MM.1S (cell line): ENCODE measurements around the gene MMP3.

Experiments
- DNase-seq: peaks from one replicate; pipeline ENCODE4 v3.0.0-alpha.2; 2015
- H2AFZ ChIP-seq: fragments of 300-600 bp; sonication (generic); 2 replicates; pipeline ENCODE4 v1.6.0; 2016; ENCODE audit warnings: antibody characterized with exemption, low read length
- H3F3A ChIP-seq: fragments of 300-600 bp; sonication (generic); 2 replicates; pipeline ENCODE4 v1.6.1; 2016; ENCODE audit warnings: mild to moderate bottlenecking, antibody characterized with exemption, low read length, moderate library complexity, mixed read lengths; ENCODE audit not compliant: insufficient read depth
- H3K27ac ChIP-seq: fragments of 300-600 bp; sonication (generic); 2 replicates; pipeline ENCODE4 v1.5.1; 2016; ENCODE audit warnings: mild to moderate bottlenecking, low read length
- H3K27me3 ChIP-seq: fragments of 300-600 bp; sonication (generic); replicated peaks from 2 replicates; pipeline ENCODE4 v1.6.0; 2016; ENCODE audit warnings: low read length; ENCODE audit not compliant: insufficient read depth
- H3K36me3 ChIP-seq: fragments of 300-600 bp; sonication (generic); replicated peaks from 2 replicates; pipeline ENCODE4 v1.6.1; 2016; ENCODE audit warnings: mild to moderate bottlenecking, low read length, mixed read lengths; ENCODE audit not compliant: insufficient read depth
- H3K4me1 ChIP-seq: fragments of 300-600 bp; sonication (generic); 2 replicates; pipeline ENCODE4 v1.6.1; 2016; ENCODE audit warnings: low read length, mixed read lengths
- H3K4me2 ChIP-seq: fragments of 300-600 bp; sonication (generic); 2 replicates; pipeline ENCODE4 v1.6.0; 2016; ENCODE audit warnings: low read depth, low read length
- H3K4me3 ChIP-seq: fragments of 300-600 bp; sonication (generic); 2 replicates; pipeline ENCODE4 v1.5.1; 2016; ENCODE audit warnings: low read length, mixed read lengths
- H3K79me2 ChIP-seq: fragments of 300-600 bp; sonication (generic); 2 replicates; pipeline ENCODE4 v1.6.1; 2016; ENCODE audit warnings: mixed run types, low read length, mixed read lengths
- H3K9ac ChIP-seq: fragments of 300-600 bp; sonication (generic); 2 replicates; pipeline ENCODE4 v1.6.1; 2016; ENCODE audit warnings: low read length, mixed read lengths
- H3K9me2 ChIP-seq: fragments of 300-600 bp; sonication (generic); replicated peaks from 2 replicates; pipeline ENCODE4 v1.6.1; 2016; ENCODE audit warnings: mild to moderate bottlenecking, low read length, mixed read lengths; ENCODE audit not compliant: insufficient read depth
- H3K9me3 ChIP-seq: fragments of 300-600 bp; sonication (generic); replicated peaks from 2 replicates; pipeline ENCODE4 v1.6.1; 2016; ENCODE audit warnings: mild to moderate bottlenecking, low read length, mixed read lengths; ENCODE audit not compliant: insufficient read depth
- H4K20me1 ChIP-seq: fragments of 300-600 bp; sonication (generic); 2 replicates; pipeline ENCODE4 v1.6.1; 2016; ENCODE audit warnings: mild to moderate bottlenecking, low read length, moderate library complexity, mixed read lengths; ENCODE audit not compliant: insufficient read depth
- EZH2 ChIP-seq: fragments of 300-600 bp; sonication (generic); optimal IDR thresholded peaks from 2 replicates; pipeline ENCODE3; 2017; ENCODE audit warnings: low read depth, mild to moderate bottlenecking, antibody characterized with exemption, low read length, mixed read lengths
- EZH2phosphoT487 ChIP-seq: fragments of 300-600 bp; sonication (generic); IDR thresholded peaks from 2 replicates; pipeline ENCODE4 v1.6.1; 2018; ENCODE audit warnings: antibody characterized with exemption, low read length
- TF ChIP-seq, protein P1 (sequence below): fragments of 300-600 bp; sonication (generic); IDR thresholded peaks from 2 replicates; pipeline ENCODE4 v1.5.1; 2016; ENCODE audit warnings: antibody characterized with exemption, low read length, mixed read lengths

Gene MMP3

GRCh38 chr11:102800767-102801166 is 42.6 kb downstream of the MMP3 start:
- TF ChIP-seq EZH2phosphoT487 (no peak), EZH2 (no peak)
- TF ChIP-seq, protein P1, sequence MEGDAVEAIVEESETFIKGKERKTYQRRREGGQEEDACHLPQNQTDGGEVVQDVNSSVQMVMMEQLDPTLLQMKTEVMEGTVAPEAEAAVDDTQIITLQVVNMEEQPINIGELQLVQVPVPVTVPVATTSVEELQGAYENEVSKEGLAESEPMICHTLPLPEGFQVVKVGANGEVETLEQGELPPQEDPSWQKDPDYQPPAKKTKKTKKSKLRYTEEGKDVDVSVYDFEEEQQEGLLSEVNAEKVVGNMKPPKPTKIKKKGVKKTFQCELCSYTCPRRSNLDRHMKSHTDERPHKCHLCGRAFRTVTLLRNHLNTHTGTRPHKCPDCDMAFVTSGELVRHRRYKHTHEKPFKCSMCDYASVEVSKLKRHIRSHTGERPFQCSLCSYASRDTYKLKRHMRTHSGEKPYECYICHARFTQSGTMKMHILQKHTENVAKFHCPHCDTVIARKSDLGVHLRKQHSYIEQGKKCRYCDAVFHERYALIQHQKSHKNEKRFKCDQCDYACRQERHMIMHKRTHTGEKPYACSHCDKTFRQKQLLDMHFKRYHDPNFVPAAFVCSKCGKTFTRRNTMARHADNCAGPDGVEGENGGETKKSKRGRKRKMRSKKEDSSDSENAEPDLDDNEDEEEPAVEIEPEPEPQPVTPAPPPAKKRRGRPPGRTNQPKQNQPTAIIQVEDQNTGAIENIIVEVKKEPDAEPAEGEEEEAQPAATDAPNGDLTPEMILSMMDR: no peak
- no peaks in the 10 kb centered on the region for H3F3A ChIP-seq
- no peak for DNase-seq
- H3K4me2 ChIP-seq: no peak overlapping the region
- no peaks in the 10 kb centered on the region for H3K9me3 ChIP-seq
- no peaks in the 10 kb centered on the region for H3K36me3 ChIP-seq
- no peaks in the 10 kb centered on the region for H3K79me2 ChIP-seq
- H2AFZ ChIP-seq: no peak overlapping the region
- no peaks in the 10 kb centered on the region for H3K27me3 ChIP-seq
- no peak overlapping the region for H3K9ac ChIP-seq
- H3K4me1 ChIP-seq: no peaks in the 10 kb centered on the region
- H3K4me3 ChIP-seq: no peak overlapping the region
- no peaks in the 10 kb centered on the region for H3K9me2 ChIP-seq
- no peak overlapping the region for H3K27ac ChIP-seq
- H4K20me1 ChIP-seq: no peaks in the 10 kb centered on the region

DNA sequence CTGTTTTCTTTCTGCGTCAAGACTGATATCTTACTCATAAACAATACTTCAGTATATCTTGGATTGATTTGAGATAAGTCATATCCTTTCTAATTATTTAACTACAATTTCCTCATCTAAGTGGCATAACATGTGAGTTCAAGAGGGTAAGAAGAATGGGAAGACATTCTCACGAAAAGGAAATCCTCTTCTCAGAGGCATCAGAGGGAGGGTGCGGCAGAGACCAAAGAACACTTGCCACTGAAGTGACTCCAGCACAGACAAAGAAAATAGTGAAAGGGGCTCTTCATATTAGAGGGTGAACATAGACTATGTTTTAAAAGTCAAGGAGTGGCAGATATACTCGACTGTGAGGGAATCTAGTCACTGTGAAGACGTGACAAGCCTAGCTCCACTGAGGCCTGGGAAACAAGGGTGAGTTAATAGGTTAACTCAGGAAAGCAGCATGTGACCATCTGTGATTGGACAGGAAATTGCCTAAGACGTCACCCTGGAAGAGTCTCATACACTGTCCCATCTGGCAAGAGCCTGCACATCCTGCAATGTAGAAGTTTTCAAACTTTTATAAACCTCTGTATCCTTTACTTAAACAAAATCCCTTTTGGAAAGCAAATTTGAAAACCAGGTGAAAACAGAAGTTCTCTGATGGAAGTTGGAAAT is 43.6 kb downstream of the MMP3 start:
- H3K36me3 ChIP-seq: no peaks in the 10 kb centered on the region
- H4K20me1 ChIP-seq: no peaks in the 10 kb centered on the region
- no peak overlapping the region for H2AFZ ChIP-seq
- no peaks in the 10 kb centered on the region for H3K9me2 ChIP-seq
- H3K79me2 ChIP-seq: no peaks in the 10 kb centered on the region
- H3K9ac ChIP-seq: no peak overlapping the region
- no peaks in the 10 kb centered on the region for H3K9me3 ChIP-seq
- no peak for DNase-seq
- no peak overlapping the region for H3K4me2 ChIP-seq
- H3K4me1 ChIP-seq: no peaks in the 10 kb centered on the region
- no peak overlapping the region for H3K27ac ChIP-seq
- H3F3A ChIP-seq: no peaks in the 10 kb centered on the region
- TF ChIP-seq EZH2 (no peak), EZH2phosphoT487 (no peak)
- TF ChIP-seq, protein P1: no peak
- H3K4me3 ChIP-seq: no peak overlapping the region
- no peaks in the 10 kb centered on the region for H3K27me3 ChIP-seq

DNA sequence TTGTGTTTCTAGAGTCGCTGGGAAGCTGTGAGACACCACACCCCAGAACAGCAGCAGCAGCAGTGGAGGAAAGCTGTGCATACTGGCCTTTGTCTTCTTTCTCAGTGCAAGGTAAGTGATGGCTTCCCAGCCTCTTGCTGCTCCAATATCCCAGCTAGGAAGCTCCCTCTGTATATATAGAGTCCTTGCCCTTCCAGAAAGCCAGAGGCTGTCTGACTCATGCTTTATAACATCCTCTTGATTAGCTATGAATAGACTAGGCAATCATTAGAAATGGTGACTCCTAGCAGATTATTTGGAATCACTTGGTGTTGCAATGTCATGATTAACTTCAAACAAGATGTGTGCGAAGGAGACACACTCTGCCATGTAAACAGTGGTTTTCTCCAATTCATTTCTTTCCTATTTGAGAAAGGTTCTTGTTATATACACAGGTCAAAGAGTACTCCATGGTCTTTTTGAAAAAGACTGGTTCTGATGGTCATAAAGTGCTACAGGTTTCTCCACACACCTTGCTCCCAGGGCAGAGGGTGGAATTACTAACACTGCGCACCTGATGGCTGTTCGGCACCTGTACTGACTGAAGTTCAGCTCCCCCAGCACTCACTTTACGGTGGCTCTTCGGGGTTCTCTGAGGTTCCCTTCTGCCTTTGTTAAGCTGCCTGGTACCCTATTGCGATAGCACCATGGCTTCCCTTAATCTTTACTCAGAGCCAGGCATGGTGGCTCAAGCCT is 45.2 kb downstream of the MMP3 start, which contains the start of gene MMP1:
Gene MMP1 (minus strand): TSS at position 149 of the 735 bp plus-strand sequence. CDS start 68 bp downstream, at position 81.
- no peaks in the 10 kb centered on the region for H3K79me2 ChIP-seq
- H2AFZ ChIP-seq: no peak within 1 kb of the TSS
- H3K4me3 ChIP-seq: no peak within 1 kb of the TSS

More for the DNA sequence above, 45.2 kb downstream of the MMP3 start, which contains the start of gene MMP1:
- Histone ChIP-seq H3K9ac (no peak within 1 kb of the TSS), H4K20me1 (no peaks in the 10 kb centered on the region), H3K9me2 (no peaks in the 10 kb centered on the region), H3K27ac (no peak within 1 kb of the TSS), H3K27me3 (no peaks in the 10 kb centered on the region), H3F3A (no peaks in the 10 kb centered on the region), H3K9me3 (no peaks in the 10 kb centered on the region), H3K4me2 (no peak within 1 kb of the TSS), H3K4me1 (no peaks in the 10 kb centered on the region), H3K36me3 (no peaks in the 10 kb centered on the region)
- DNase-seq: no peak
- TF ChIP-seq EZH2phosphoT487: no peak
- TF ChIP-seq, protein P1: no peak
- no peak for TF ChIP-seq EZH2
